GM12878 (cell line): ENCODE data around the gene LRRC2. TPM values are rescaled to one million over a fixed set of nuclear protein-coding genes. Genes with fewer than 3 reads are reported as not detected.

ENCODE experiments used
- ATAC-seq: fragments of 200-7000 bp; cut with Tn5 transposase; 3 replicates; pipeline ENCODE4 v1.9.1; 2020; ENCODE audit warnings: mild to moderate bottlenecking, moderate library complexity
- BruUV-seq: library from RNA; stranded (reverse); fragments of 400-500 nt; replicated peaks from 2 replicates; lab custom pipeline; 2021; lab: Mats Ljungman, UMichigan
- CTCF ChIA-PET: fragments of 300-600 bp; sonication (Branson Sonifier 250); formaldehyde crosslinking; extraction: SDS; loops from one replicate; lab custom pipeline; 2021; ENCODE audit warnings: inconsistent platforms; lab: Yijun Ruan, JAX
- POLR2A ChIA-PET: fragments of 350-600 bp; formaldehyde crosslinking; extraction: SDS; loops from one replicate; lab custom pipeline; 2021; ENCODE audit warnings: inconsistent platforms; lab: Charles Lee
- RAD21 ChIA-PET: fragments of 300-600 bp; sonication (Branson Sonifier 250); formaldehyde crosslinking; loops from one replicate; lab custom pipeline; 2023; ENCODE audit warnings: antibody characterized with exemption; ENCODE audit not compliant: unreplicated experiment; lab: Charles Lee
- SMC1A ChIA-PET: fragments of 300-600 bp; sonication (Branson Sonifier 250); formaldehyde crosslinking; loops from one replicate; lab custom pipeline; 2023; ENCODE audit not compliant: unreplicated experiment, uncharacterized antibody; lab: Charles Lee
- DNase-seq: peaks from one replicate; pipeline ENCODE4 v3.0.0-alpha.2; 2011; ENCODE audit warnings: low read depth, low spot score
- FAIRE-seq: peaks from 3 replicates; lab custom pipeline; 2011; peaks lifted over from hg19 to GRCh38; lab: Jason Lieb, UNC
- H2AFZ ChIP-seq: 2 replicates; pipeline ENCODE4 v1.6.0; 2011; ENCODE audit warnings: low read depth, low read length, control low read depth; ENCODE audit not compliant: control insufficient read depth
- H3K27ac ChIP-seq: 2 replicates; pipeline ENCODE4 v1.5.1; 2011; ENCODE audit warnings: control low read depth; ENCODE audit not compliant: control insufficient read depth, insufficient read depth
- H3K27me3 ChIP-seq, 2 experiments: replicated peaks in 1 of 2; 2 replicates each; pipeline versions ENCODE4 v1.6.0 to v1.6.1; 2011; ENCODE audit warnings: low read length in 1 of 2; ENCODE audit not compliant: control insufficient read depth in 2 of 2, insufficient read depth in 2 of 2
- H3K36me3 ChIP-seq, 2 experiments: 2 replicates each; pipeline ENCODE4 v1.5.1; 2011; ENCODE audit warnings: low read length in 1 of 2; ENCODE audit not compliant: control insufficient read depth in 2 of 2, insufficient read depth in 2 of 2
- H3K4me1 ChIP-seq: 2 replicates; pipeline ENCODE4 v1.6.1; 2011; ENCODE audit warnings: mild to moderate bottlenecking, low read length, moderate library complexity, mixed read lengths; ENCODE audit not compliant: control insufficient read depth, insufficient read depth
- H3K4me2 ChIP-seq: 2 replicates; pipeline ENCODE4 v1.6.0; 2011; ENCODE audit warnings: control low read depth; ENCODE audit not compliant: control insufficient read depth, insufficient read depth
- H3K4me3 ChIP-seq: fragments of 200-600 bp; sonication (generic); 2 replicates; pipeline ENCODE4 v1.5.1; 2016
- H3K79me2 ChIP-seq: 2 replicates; pipeline ENCODE4 v1.6.0; 2011; ENCODE audit warnings: low read length; ENCODE audit not compliant: control insufficient read depth, insufficient read depth
- H3K9ac ChIP-seq: 2 replicates; pipeline ENCODE4 v1.8.0; 2011; ENCODE audit warnings: low read length, control low read depth, mixed read lengths; ENCODE audit not compliant: control insufficient read depth, insufficient read depth
- H3K9me3 ChIP-seq: replicated peaks from 3 replicates; pipeline ENCODE4 v1.5.1; 2011; ENCODE audit warnings: mild to moderate bottlenecking, low read length; ENCODE audit not compliant: control insufficient read depth, insufficient read depth
- H4K20me1 ChIP-seq: 2 replicates; pipeline ENCODE4 v1.6.0; 2011; ENCODE audit not compliant: control insufficient read depth, insufficient read depth
- BCL3 ChIP-seq: IDR thresholded peaks from 2 replicates; pipeline ENCODE4 v1.6.1; 2011; ENCODE audit warnings: borderline replicate concordance, low read depth, mild to moderate bottlenecking, moderate library complexity, low read length; ENCODE audit not compliant: insufficient read depth, poor library complexity, severe bottlenecking
- EED ChIP-seq: sonication (generic); IDR thresholded peaks from 2 replicates; pipeline ENCODE4 v1.6.1; 2016; ENCODE audit warnings: antibody characterized with exemption, low read depth
- HSF1 ChIP-seq: fragments of 150-350 bp; IDR thresholded peaks from 2 replicates; pipeline ENCODE4 v1.6.1; 2014; ENCODE audit warnings: mild to moderate bottlenecking, low read depth, low read length
- MTA2 ChIP-seq: fragments of 450-650 bp; IDR thresholded peaks from 2 replicates; pipeline ENCODE4 v1.6.1; 2016; ENCODE audit warnings: low read depth, mild to moderate bottlenecking, moderate library complexity
- SKIL ChIP-seq: fragments of 450-650 bp; IDR thresholded peaks from 2 replicates; pipeline ENCODE4 v1.6.1; 2017; ENCODE audit warnings: mild to moderate bottlenecking, low read depth, inconsistent platforms; ENCODE audit not compliant: poor library complexity, severe bottlenecking
- ZNF384 ChIP-seq: IDR thresholded peaks from 2 replicates; pipeline ENCODE4 v1.6.1; 2012; ENCODE audit warnings: low read depth, mild to moderate bottlenecking, low read length, improper control_type of control experiment, borderline replicate concordance
- ZZZ3 ChIP-seq: IDR thresholded peaks from 2 replicates; pipeline ENCODE4 v1.6.1; 2011; ENCODE audit warnings: low read depth; ENCODE audit not compliant: control insufficient read depth, insufficient read length
- WGBS: methylation state at CpG from one replicate; pipeline ENCODE4 v1.1.6; 2016; ENCODE audit warnings: low lambda C conversion rate; ENCODE audit not compliant: insufficient replicate concordance, insufficient coverage; ENCODE audit errors: missing lambda C conversion rate; 5-methylcytosine and 5-hydroxymethylcytosine counted together
- in situ Hi-C: fragments of 300-500 bp; cut with MboI; formaldehyde crosslinking; loops from 9 replicates; pipeline ENCODE4 v1.14.3; 2018; ENCODE audit warnings: mixed read lengths
- intact Hi-C: fragments of 100-400 bp; cut with micrococcal nuclease; formaldehyde crosslinking; loops from one replicate; pipeline ENCODE4 v1.14.2; 2022; ENCODE audit not compliant: unreplicated experiment
- polyA plus RNA-seq, 11 experiments: library from polyadenylated mRNA; depleted of rRNA in 4 of 11; unstranded in 6 of 11; stranded (reverse) in 5 of 11; fragments of >200 nt; fragmentation: Nextera tagmentation in 4 of 11; fragmentation: Illumina TruSeq in 1 of 11; extraction: Ambion mirVana in 4 of 11; extraction: Trizol in 1 of 11; gene quantifications; 1 replicate in 1 of 11; 2 replicates in 10 of 11; pipeline versions ENCODE4 v1.2.1 to v1.2.3, GENCODE V29; 2011 to 2016; ENCODE audit warnings: inconsistent platforms in 2 of 11, missing spikeins in 2 of 11, low read depth in 1 of 11
- total RNA-seq, 4 experiments: library from RNA; depleted of rRNA in 3 of 4; stranded (reverse); fragments of >200 nt in 3 of 4; fragmentation: Illumina TruSeq in 1 of 4; extraction: Trizol in 1 of 4; gene quantifications; 2 replicates each; pipeline versions ENCODE4 v1.2.1 to v1.2.3, GENCODE V29; 2013 to 2021
- TF ChIP-seq, protein P1 (sequence below): fragments of 450-650 bp; IDR thresholded peaks from 2 replicates; pipeline ENCODE4 v1.6.1; 2016; ENCODE audit warnings: mild to moderate bottlenecking
- TF ChIP-seq, protein P2 (sequence below): fragments of 450-650 bp; IDR thresholded peaks from 2 replicates; pipeline ENCODE4 v1.6.1; 2017; ENCODE audit warnings: mild to moderate bottlenecking, moderate library complexity

The LRRC2 gene
- total and polyA plus RNA-seq, 10 of the 15 experiments (the other 5 are each of a cell fraction or from before 2014, with no cell fraction given): not detected

DNA sequence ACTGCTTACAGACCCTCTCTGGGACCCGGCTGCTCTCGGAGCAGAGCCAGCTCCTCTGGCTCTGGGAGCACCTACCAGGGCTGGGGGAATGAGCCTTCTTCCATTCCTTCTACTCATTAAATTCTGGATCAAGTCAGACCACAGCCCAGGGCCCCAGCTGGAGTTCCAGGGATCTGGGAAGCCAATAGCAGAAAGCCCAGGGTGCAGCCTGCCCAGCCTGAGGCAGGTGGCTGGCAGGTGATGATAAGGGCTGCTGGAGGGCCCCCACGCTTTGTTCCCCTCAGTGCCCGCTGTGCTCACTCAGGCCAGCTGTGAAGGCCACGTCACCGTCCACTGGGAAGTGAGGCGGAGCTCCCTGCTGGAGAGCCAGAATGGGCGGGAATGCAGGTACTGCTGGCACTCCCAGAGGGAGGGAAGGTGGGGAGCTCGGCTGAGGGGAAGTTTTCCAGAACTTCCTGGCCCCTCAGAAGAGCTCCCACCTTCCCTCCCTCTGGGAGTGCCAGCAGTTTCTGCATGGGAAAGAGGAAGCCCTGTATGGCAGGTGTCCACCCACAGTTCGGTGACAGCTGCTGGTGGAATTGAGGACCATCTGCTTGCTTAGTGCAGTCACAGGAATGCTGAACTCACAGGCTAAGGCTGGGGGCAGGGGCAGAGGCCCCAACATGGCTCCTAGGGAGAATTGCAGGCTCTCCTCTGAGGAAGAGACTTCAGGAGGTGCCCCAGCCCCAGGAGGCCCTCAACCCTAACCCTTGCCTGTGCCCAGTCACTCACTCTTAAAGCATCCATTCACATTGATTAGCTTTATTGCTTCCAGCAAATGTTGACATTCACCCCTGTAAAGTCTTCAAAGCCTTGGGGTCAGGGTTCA is 81.0 kb downstream of the LRRC2 start (continued):
- no peak for TF ChIP-seq SKIL
- TF ChIP-seq EED: no peak
- TF ChIP-seq HSF1: no peak
- TF ChIP-seq, protein P1, sequence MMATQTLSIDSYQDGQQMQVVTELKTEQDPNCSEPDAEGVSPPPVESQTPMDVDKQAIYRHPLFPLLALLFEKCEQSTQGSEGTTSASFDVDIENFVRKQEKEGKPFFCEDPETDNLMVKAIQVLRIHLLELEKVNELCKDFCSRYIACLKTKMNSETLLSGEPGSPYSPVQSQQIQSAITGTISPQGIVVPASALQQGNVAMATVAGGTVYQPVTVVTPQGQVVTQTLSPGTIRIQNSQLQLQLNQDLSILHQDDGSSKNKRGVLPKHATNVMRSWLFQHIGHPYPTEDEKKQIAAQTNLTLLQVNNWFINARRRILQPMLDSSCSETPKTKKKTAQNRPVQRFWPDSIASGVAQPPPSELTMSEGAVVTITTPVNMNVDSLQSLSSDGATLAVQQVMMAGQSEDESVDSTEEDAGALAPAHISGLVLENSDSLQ: no peak

DNA sequence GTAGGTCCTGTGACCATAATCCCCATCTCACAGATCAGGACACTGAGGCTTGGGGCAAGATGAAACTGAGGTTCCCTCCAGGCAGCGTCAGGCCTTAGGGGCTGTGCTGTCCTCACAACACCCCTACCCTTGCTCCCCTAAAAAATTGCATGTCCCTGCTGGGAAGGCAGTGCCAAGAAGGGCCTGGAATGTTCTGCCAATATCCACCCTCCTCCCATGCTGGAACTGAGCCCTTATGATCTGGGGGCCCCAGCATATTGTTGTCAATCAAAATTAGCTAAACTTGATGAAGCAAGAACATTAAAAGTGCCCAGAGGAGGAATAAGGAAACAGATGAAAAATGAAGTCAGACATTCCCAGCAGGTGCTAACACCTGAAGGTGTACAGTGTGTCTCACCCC is 81.7 kb downstream of the LRRC2 start:
- in situ Hi-C loops: no loop called here
- no peak overlapping the region for H3K27ac ChIP-seq
- intact Hi-C loops: no loop called here
- peaks cover 5% of the 10 kb centered on the region for H3K4me1 ChIP-seq
- no peaks in the 10 kb centered on the region for H4K20me1 ChIP-seq
- no peaks in the 10 kb centered on the region for H3K9me3 ChIP-seq
- no peak overlapping the region for H3K4me2 ChIP-seq
- no peak for ATAC-seq
- peaks cover 2 to 4% of the 10 kb centered on the region in 2 experiments for H3K27me3 ChIP-seq
- no peak overlapping the region for H3K9ac ChIP-seq
- POLR2A ChIA-PET: no interaction called here
- no peaks in the 10 kb centered on the region for H3K36me3 ChIP-seq
- SMC1A ChIA-PET: interaction anchor here (1.2 kb wide), 2 partner anchors 74 to 145 kb away, joined by 3 read pairs; no protein-coding TSS in a partner anchor
- FAIRE-seq: no peak
- RAD21 ChIA-PET: no interaction called here
- 91% methylated on average over 1 of the region's 1 CpG for WGBS
- CTCF ChIA-PET: interaction anchor here (1.0 to 11.0 kb wide), 3 partner anchors 10 to 145 kb away, joined by 4 to 207 read pairs (median 7); no protein-coding TSS in a partner anchor
- DNase-seq: no peak
- no TSS peak for BruUV-seq
- no peaks in the 10 kb centered on the region for H3K79me2 ChIP-seq
- no peak overlapping the region for H2AFZ ChIP-seq
- no peak overlapping the region for H3K4me3 ChIP-seq
- no peak for TF ChIP-seq BCL3
- TF ChIP-seq, protein P2, sequence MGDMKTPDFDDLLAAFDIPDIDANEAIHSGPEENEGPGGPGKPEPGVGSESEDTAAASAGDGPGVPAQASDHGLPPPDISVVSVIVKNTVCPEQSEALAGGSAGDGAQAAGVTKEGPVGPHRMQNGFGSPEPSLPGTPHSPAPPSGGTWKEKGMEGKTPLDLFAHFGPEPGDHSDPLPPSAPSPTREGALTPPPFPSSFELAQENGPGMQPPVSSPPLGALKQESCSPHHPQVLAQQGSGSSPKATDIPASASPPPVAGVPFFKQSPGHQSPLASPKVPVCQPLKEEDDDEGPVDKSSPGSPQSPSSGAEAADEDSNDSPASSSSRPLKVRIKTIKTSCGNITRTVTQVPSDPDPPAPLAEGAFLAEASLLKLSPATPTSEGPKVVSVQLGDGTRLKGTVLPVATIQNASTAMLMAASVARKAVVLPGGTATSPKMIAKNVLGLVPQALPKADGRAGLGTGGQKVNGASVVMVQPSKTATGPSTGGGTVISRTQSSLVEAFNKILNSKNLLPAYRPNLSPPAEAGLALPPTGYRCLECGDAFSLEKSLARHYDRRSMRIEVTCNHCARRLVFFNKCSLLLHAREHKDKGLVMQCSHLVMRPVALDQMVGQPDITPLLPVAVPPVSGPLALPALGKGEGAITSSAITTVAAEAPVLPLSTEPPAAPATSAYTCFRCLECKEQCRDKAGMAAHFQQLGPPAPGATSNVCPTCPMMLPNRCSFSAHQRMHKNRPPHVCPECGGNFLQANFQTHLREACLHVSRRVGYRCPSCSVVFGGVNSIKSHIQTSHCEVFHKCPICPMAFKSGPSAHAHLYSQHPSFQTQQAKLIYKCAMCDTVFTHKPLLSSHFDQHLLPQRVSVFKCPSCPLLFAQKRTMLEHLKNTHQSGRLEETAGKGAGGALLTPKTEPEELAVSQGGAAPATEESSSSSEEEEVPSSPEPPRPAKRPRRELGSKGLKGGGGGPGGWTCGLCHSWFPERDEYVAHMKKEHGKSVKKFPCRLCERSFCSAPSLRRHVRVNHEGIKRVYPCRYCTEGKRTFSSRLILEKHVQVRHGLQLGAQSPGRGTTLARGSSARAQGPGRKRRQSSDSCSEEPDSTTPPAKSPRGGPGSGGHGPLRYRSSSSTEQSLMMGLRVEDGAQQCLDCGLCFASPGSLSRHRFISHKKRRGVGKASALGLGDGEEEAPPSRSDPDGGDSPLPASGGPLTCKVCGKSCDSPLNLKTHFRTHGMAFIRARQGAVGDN: no peak
- no peak for TF ChIP-seq ZNF384
- no peak for TF ChIP-seq ZZZ3
- no peak for TF ChIP-seq MTA2
